Glomerular endothelial cell (primary cell): Measurements from ENCODE around the gene PTPRN2. TPM values are rescaled to one million over a fixed set of nuclear protein-coding genes. Genes with fewer than 3 reads are reported as not detected.

ENCODE experiments used
- DNase-seq: peaks from one replicate; pipeline ENCODE4 v3.0.0-alpha.2; 2011; ENCODE audit warnings: low read depth, low spot score; ENCODE audit errors: extremely low read depth
- total RNA-seq: library from RNA; depleted of rRNA; stranded (reverse); fragments of >200 nt; gene quantifications from 2 replicates; pipeline ENCODE4 v1.2.3, GENCODE V29; 2015

The PTPRN2 gene
- total RNA-seq, 1 donor from 2014 or later, result 10.0 TPM

- no peak for DNase-seq
Observed at GRCh38 chr7:157876469-157877285, 710.9 kb downstream of the PTPRN2 start.

- DNase-seq, result no peak
Observed at GRCh38 chr7:157875230-157876179, 712.1 kb downstream of the PTPRN2 start.

GRCh38 chr7:157874870-157875229 is 712.8 kb downstream of the PTPRN2 start:
- DNase-seq, result no peak

GRCh38 chr7:157874208-157874816 is 713.3 kb downstream of the PTPRN2 start:
- no peak for DNase-seq

GRCh38 chr7:157873664-157874063 is 714.0 kb downstream of the PTPRN2 start:
- no peak for DNase-seq

DNA sequence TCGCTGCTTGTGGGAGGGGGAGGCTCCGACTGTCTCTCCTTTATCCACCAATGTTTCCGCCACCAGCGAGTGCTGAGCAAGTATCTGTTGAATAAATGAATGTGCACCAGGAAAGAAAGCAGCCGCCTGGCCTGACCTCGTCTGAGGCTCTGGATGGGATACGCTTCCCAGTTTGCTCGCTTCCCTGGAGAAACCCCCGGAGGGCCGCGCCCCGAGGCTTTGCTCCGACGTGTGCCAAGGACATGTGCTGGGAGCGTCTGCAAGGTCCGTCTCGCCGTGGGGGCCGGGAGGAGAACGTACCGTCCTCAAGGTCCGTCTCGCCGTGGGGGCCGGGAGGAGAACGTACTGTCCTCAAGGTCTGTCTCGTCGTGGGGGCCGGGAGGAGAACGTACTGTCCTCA is 714.4 kb downstream of the PTPRN2 start:
- DNase-seq, result no peak

GRCh38 chr7:157872447-157872846 is 715.2 kb downstream of the PTPRN2 start:
- DNase-seq, result no peak

- no peak for DNase-seq
Observed at GRCh38 chr7:157871681-157872080, 715.9 kb downstream of the PTPRN2 start.

DNA sequence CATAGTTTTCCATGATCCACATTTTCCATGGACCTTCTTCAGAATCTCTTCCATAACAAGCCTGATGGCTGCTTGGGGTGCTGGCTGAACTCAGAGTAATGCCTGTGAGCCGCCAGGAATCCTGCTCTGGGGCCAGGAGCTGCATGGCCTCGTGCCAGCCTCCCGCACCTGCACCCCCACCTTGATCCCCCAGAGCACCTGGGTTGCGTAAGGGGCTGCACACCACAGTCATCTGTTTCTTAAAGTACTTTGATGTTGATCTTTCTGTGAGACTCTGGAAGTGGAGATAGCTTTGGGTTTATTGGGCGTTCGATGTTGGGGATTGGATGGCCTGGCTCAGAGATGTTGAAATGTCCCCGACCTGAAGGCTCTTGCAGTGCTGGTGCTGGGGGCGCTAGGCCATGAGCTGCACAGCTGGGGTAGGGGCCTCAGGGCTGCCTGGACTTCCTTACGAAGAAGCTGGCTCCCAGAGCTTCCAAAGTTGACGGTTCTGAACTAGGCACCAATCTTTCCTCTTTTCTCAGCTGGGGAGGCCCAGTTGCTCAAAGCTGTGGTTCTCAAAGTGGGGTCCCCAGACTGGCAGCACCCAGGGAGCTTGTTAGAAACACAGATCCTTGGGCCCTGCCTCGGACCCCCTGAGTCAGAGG is 716.9 kb downstream of the PTPRN2 start:
- DNase-seq, result no peak

- DNase-seq, result no peak
Observed at GRCh38 chr7:157869793-157870192, 717.8 kb downstream of the PTPRN2 start.

DNA sequence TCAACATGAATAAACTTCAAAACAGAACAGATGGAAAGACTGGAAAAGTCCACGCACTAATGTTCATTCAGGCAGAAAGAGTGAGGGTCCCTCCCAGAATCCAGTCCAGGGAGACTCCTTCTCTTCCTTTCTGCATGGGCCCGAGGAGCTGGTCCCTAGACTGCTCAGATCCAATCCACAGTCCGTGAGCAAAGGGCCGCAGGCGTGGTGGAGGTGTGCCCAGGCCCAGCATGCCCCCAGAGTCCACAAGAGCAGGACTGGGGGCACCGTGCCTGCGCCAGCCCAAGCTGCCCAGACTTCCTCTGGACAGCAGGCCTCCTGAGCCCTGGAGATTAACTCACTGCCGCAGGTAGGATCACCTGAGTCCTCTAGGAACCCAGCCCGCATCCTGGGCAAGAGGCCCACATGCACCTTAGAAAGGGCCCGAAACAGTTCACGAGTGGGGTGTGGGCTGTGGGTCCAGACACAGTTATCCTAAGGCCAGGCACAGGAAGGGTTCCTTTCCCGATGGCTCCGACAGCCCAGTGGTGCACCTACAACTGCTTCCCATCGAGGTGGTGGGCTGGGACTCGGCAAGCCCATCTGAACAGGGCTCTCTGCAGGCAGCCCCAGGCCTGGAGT is 719.8 kb downstream of the PTPRN2 start:
- DNase-seq, result no peak

DNA sequence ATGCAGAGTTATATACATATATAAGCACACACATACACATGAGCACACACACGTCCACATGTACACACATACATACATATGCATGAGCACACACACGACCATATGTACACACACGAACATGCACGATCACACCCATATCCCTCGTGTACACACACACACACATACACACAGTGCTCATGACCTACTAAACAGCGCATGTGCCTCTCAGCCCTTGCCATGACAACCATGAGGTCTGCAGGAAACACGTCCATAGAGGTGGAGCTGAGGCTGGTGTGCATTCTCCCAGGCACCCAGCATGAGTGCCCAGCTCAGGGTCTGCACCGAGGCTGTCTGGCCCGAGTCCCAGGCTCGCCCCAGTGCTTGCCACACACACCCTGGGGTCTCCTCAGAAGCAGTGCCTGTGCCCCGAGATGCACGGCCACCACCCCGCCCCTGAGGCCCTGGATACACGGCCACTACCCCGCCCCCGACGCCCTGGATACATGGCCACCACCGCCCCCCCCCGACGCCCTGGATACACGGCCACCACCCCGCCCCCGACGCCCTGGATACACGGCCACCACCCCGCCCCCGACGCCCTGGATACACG is 721.2 kb downstream of the PTPRN2 start:
- DNase-seq, result no peak

GRCh38 chr7:157865351-157866165 is 722.1 kb downstream of the PTPRN2 start:
- no peak for DNase-seq

- no peak for DNase-seq
Observed at GRCh38 chr7:157864911-157865310, 722.7 kb downstream of the PTPRN2 start.

- DNase-seq, result no peak
Observed at GRCh38 chr7:157863906-157864810, 723.5 kb downstream of the PTPRN2 start.

- no peak for DNase-seq
Observed at GRCh38 chr7:157863176-157863575, 724.4 kb downstream of the PTPRN2 start.

DNA sequence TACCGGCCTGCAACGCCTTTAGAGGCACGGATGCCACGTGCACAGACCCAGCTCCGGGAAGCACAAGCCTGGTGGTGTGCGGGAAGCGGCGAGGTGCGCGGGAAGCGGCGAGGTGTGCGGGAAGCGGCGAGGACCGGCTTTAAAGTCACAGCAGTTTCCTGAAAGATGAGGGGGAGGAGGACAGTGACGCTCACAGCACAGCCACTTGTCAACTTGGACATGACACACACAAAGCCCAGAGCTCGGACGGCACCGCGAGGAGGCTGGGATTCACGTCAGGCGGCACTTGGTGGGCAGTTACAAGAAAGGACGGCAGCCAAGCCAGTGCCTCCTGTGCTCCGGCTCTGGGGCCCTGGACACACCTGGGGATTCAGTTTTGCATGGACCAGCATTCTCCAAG is 724.9 kb downstream of the PTPRN2 start:
- no peak for DNase-seq

DNA sequence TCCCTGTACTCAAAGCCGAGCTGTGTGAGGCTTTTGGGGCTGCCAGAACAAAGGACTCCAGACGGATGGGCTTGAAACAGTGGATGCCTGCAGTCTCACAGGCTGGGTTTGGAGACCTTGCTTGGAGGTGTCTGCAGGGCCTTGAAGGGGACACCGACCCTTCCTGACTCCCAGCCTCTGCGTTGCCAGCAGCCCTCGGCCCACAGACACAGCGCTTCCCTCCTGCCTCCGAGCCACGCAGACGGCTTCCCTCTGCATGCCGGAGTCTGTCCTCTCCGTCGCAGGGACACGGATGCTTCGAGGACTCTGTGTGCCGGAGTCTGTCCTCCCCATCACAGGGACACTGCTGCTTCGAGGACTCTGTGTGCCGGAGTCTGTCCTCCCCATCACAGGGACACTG is 726.1 kb downstream of the PTPRN2 start:
- DNase-seq, result no peak
